ENCODE results near the gene NKX1-1. TPM values are rescaled to one million over a fixed set of nuclear protein-coding genes. Genes with fewer than 3 reads are reported as not detected.
A peak's percentile ranks its signal among the peaks of the same experiment; 100 is the strongest.

The NKX1-1 gene
- total and polyA plus RNA-seq, 2 of the 8 experiments (the other 6 are each of a cell fraction or from before 2014, with no cell fraction given): not detected

GRCh38 chr4:1360423-1361283 is 45.6 kb downstream of the NKX1-1 start:
- Histone ChIP-seq H3K27ac (ENCODE audit: low read depth, low read length) (no peak overlapping the region), H2BK15ac (ENCODE audit: low read length) (no peak overlapping the region)
- TF ChIP-seq POLR2AphosphoS5 (IDR thresholded peaks at IDR 0.05; ENCODE audit: low read depth, low read length) (no peak), NRF1 (IDR thresholded peaks at IDR 0.05; ENCODE audit: low read depth, low read length) (no peak), CBX5 (IDR thresholded peaks at IDR 0.05; ENCODE audit: low read depth, low read length) (no peak), NANOG (IDR thresholded peaks at IDR 0.05; ENCODE audit: insufficient read depth, low read depth, low read length, poor library complexity, severe bottlenecking) (no peak), RBBP5 (IDR thresholded peaks at IDR 0.05; ENCODE audit: borderline replicate concordance, low read depth, low read length) (no peak), SP4 (IDR thresholded peaks at IDR 0.05; ENCODE audit: low read length) (no peak), TBP (IDR thresholded peaks at IDR 0.05; ENCODE audit: low read depth, low read length) (no peak), TAF1 (IDR thresholded peaks at IDR 0.05; ENCODE audit: low read depth, low read length) (no peak), ZNF274 (IDR thresholded peaks at IDR 0.05; ENCODE audit: borderline replicate concordance, extremely low read depth, low read length) (no peak), RXRA (IDR thresholded peaks at IDR 0.05; ENCODE audit: insufficient read depth, low read depth, low read length) (no peak), GABPA (IDR thresholded peaks at IDR 0.05; ENCODE audit: borderline replicate concordance, insufficient read depth, low read length) (no peak)

More at GRCh38 chr4:1360423-1361283, 45.6 kb downstream of the NKX1-1 start:
- 89% methylated on average over 25 of the region's 29 CpGs; no CpG with 5 or more reads in 1 of the 2 experiments for WGBS, 2 experiments (ENCODE audit: extremely low coverage in 1 of 2, insufficient coverage in 1 of 2, insufficient read length in 1 of 2, insufficient replicate concordance in 2 of 2, low coverage in 1 of 2, low lambda C conversion rate in 2 of 2, missing lambda C conversion rate in 1 of 2)
- Histone ChIP-seq H3K4ac (replicated peaks; ENCODE audit: insufficient read length, low read depth, low read length) (no peak overlapping the region), H3K4me2 (ENCODE audit: insufficient read depth in 1 of 2, low read depth in 2 of 2, low read length in 2 of 2) (no peak overlapping the region), H3K23ac (ENCODE audit: insufficient read length) (no peak overlapping the region), H2BK120ac (replicated peaks; ENCODE audit: low read depth, low read length) (no peak overlapping the region), H3K4me1 (replicated peaks in 1 of 4; ENCODE audit: control insufficient read depth in 3 of 4, insufficient read depth in 4 of 4, low read length in 3 of 4) (no peaks in the 10 kb centered on the region; a peak in 1 of 7 replicates), H2BK12ac (ENCODE audit: low read depth, low read length) (no peak overlapping the region), H3K14ac (ENCODE audit: insufficient read length) (no peak overlapping the region), H2AFZ (ENCODE audit: low read length) (no peak overlapping the region), H2BK5ac (ENCODE audit: low read depth, low read length) (no peak overlapping the region), H3K79me2 (ENCODE audit: control insufficient read depth in 1 of 2, insufficient read depth in 2 of 2, low read length in 2 of 2) (no peaks in the 10 kb centered on the region), H2BK20ac (ENCODE audit: low read length) (no peak overlapping the region), H3K23me2 (ENCODE audit: low read depth, low read length) (no peaks in the 10 kb centered on the region), H3K9ac (replicated peaks in 1 of 4; ENCODE audit: extremely low read depth in 1 of 4, low read depth in 3 of 4, low read length in 3 of 4) (no peak overlapping the region), H3K18ac (ENCODE audit: extremely low read depth, low read length) (no peak overlapping the region), H4K20me1 (replicated peaks in 1 of 2; ENCODE audit: control insufficient read depth in 1 of 2, insufficient read depth in 2 of 2, low read length in 2 of 2) (peaks cover 3 to 19% of the 10 kb centered on the region in 2 experiments), H3K79me1 (ENCODE audit: low read depth, low read length) (no peaks in the 10 kb centered on the region; the same call in 1 of the 2 replicates), H4K5ac (ENCODE audit: insufficient read length, low read depth, low read length) (no peak overlapping the region), H4K8ac (ENCODE audit: extremely low read depth, insufficient read depth, low read length) (peak overlapping the region; percentile 4; the same call in 1 of the 2 replicates), H3K27me3 (replicated peaks in 1 of 4; ENCODE audit: control insufficient read depth in 3 of 4, extremely low read depth in 1 of 4, insufficient read depth in 3 of 4, low read length in 3 of 4) (no peaks in the 10 kb centered on the region), H3K9me3 (ENCODE audit: insufficient read depth in 2 of 2, low read depth in 1 of 2, low read length in 1 of 2) (no peaks in the 10 kb centered on the region), H3K56ac (replicated peaks; ENCODE audit: insufficient read length, low read depth, low read length) (no peak overlapping the region), H3K4me3 (ENCODE audit: extremely low read depth in 1 of 4, insufficient read depth in 2 of 4, low read depth in 3 of 4, low read length in 4 of 4) (no peak overlapping the region), H4K91ac (replicated peaks; ENCODE audit: insufficient read length, low read length) (no peak overlapping the region), H2AK5ac (ENCODE audit: low read depth, low read length) (no peak overlapping the region), H3K36me3 (ENCODE audit: control insufficient read depth in 2 of 4, insufficient read depth in 4 of 4, low read length in 3 of 4) (peaks cover 0 to 13% (median 0%) of the 10 kb centered on the region in 4 experiments; a peak in 2 of 8 replicates)
- ChIA-PET CTCF (ENCODE audit: partially characterized antibody) (interaction anchor here (0.5 to 2.5 kb wide), 9 partner anchors 8 to 188 kb away, joined by 3 to 10 read pairs (median 3); no protein-coding TSS in a partner anchor), POLR2A (ENCODE audit: partially characterized antibody) (interaction anchor here (0.7 kb wide), 1 partner anchor 10 kb away, joined by 4 read pairs; no protein-coding TSS in a partner anchor)
- DNase-seq (ENCODE audit: low read depth in 1 of 2, low spot score in 2 of 2): no peak
- FAIRE-seq: no peak

All from H1 (cell line).